Muscle layer of colon (tissue), 2 donors: ENCODE results near the gene NR1I2.

Experiments
- H3K27ac ChIP-seq: one replicate; pipeline ENCODE4 v1.7.0; 2013; ENCODE audit warnings: low read depth, mild to moderate bottlenecking, low read length, moderate library complexity
- H3K27me3 ChIP-seq, 2 donors: one replicate each; pipeline ENCODE4 v1.7.0; 2013; ENCODE audit warnings: low read length in 2 of 2, mild to moderate bottlenecking in 2 of 2; ENCODE audit not compliant: insufficient read depth in 2 of 2, control insufficient read depth in 1 of 2
- H3K36me3 ChIP-seq: one replicate; pipeline ENCODE4 v1.7.0; 2013; ENCODE audit warnings: mild to moderate bottlenecking, low read length; ENCODE audit not compliant: insufficient read depth
- H3K4me1 ChIP-seq: one replicate; pipeline ENCODE4 v1.7.0; 2013; ENCODE audit warnings: mild to moderate bottlenecking, low read length; ENCODE audit not compliant: insufficient read depth
- H3K4me3 ChIP-seq, 2 donors: one replicate each; pipeline ENCODE4 v1.7.0; 2013; ENCODE audit warnings: low read length in 2 of 2, low read depth in 1 of 2, mild to moderate bottlenecking in 1 of 2, moderate library complexity in 1 of 2
- H3K9ac ChIP-seq: one replicate; pipeline ENCODE4 v1.7.0; 2013; ENCODE audit warnings: low read length
- H3K9me3 ChIP-seq: one replicate; pipeline ENCODE4 v1.7.0; 2013; ENCODE audit warnings: mild to moderate bottlenecking, low read length
- donor health status: abdominal sarcoma.
- donor health status: Adenocarcinoma of cecum.

Gene NR1I2

GRCh38 chr3:119782460-119782859 is 559 bp downstream of the NR1I2 start:
- Histone ChIP-seq H3K9me3 (no peaks in the 10 kb centered on the region), H3K4me3 (no peak overlapping the region), H3K36me3 (no peaks in the 10 kb centered on the region), H3K4me1 (no peaks in the 10 kb centered on the region), H3K27ac (no peak overlapping the region), H3K27me3 (no peaks in the 10 kb centered on the region), H3K9ac (no peak overlapping the region)

- no peak overlapping the region for H3K27ac ChIP-seq
- H3K4me1 ChIP-seq: no peaks in the 10 kb centered on the region
- H3K36me3 ChIP-seq: no peaks in the 10 kb centered on the region
- no peak overlapping the region for H3K9ac ChIP-seq
- H3K27me3 ChIP-seq: no peaks in the 10 kb centered on the region
- H3K4me3 ChIP-seq: no peak overlapping the region
- H3K9me3 ChIP-seq: no peaks in the 10 kb centered on the region
Measured at GRCh38 chr3:119783255-119783654, 1.4 kb downstream of the NR1I2 start.

DNA sequence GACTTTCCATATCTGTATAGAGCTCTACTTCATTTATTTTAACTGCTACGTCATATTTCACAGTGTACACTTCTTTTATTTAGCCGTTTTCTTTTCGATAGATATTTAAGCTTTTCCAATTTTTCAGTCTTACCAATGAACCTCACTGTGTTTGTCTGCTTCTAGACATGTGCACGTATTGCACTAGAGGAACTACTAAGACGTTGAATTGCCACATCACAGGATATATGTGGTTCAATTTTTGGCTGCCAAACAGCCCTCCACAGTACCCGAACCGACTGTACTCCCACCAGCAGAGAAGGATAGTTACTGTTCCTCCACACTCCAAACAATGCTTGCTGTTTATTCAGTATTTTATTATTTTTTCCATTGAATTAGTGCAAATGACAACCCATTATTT is 2.0 kb downstream of the NR1I2 start:
- no peak overlapping the region for H3K4me3 ChIP-seq
- H3K9me3 ChIP-seq: no peaks in the 10 kb centered on the region
- no peak overlapping the region for H3K27ac ChIP-seq
- H3K9ac ChIP-seq: no peak overlapping the region
- H3K36me3 ChIP-seq: no peaks in the 10 kb centered on the region
- H3K4me1 ChIP-seq: no peaks in the 10 kb centered on the region
- H3K27me3 ChIP-seq: no peaks in the 10 kb centered on the region

GRCh38 chr3:119786409-119786808 is 4.5 kb downstream of the NR1I2 start:
- H3K4me1 ChIP-seq: no peaks in the 10 kb centered on the region

GRCh38 chr3:119790369-119790768 is 8.5 kb downstream of the NR1I2 start:
- no peaks in the 10 kb centered on the region for H3K27me3 ChIP-seq
- no peak overlapping the region for H3K9ac ChIP-seq
- H3K36me3 ChIP-seq: no peaks in the 10 kb centered on the region
- H3K27ac ChIP-seq: no peak overlapping the region
- no peaks in the 10 kb centered on the region for H3K9me3 ChIP-seq
- no peak overlapping the region for H3K4me3 ChIP-seq
- no peaks in the 10 kb centered on the region for H3K4me1 ChIP-seq

More at GRCh38 chr3:119786409-119786808, 4.5 kb downstream of the NR1I2 start:
- H3K4me3 ChIP-seq: no peak overlapping the region
- no peak overlapping the region for H3K9ac ChIP-seq
- no peak overlapping the region for H3K27ac ChIP-seq
- no peaks in the 10 kb centered on the region for H3K36me3 ChIP-seq
- H3K27me3 ChIP-seq: no peaks in the 10 kb centered on the region
- no peaks in the 10 kb centered on the region for H3K9me3 ChIP-seq

GRCh38 chr3:119792270-119792669 is 10.4 kb downstream of the NR1I2 start:
- no peaks in the 10 kb centered on the region for H3K4me1 ChIP-seq
- no peak overlapping the region for H3K9ac ChIP-seq
- no peak overlapping the region for H3K4me3 ChIP-seq
- no peaks in the 10 kb centered on the region for H3K9me3 ChIP-seq
- H3K36me3 ChIP-seq: no peaks in the 10 kb centered on the region
- H3K27me3 ChIP-seq: no peaks in the 10 kb centered on the region
- no peak overlapping the region for H3K27ac ChIP-seq

- Histone ChIP-seq H3K27me3 (no peaks in the 10 kb centered on the region), H3K9me3 (no peaks in the 10 kb centered on the region), H3K9ac (no peak overlapping the region), H3K27ac (no peak overlapping the region), H3K36me3 (no peaks in the 10 kb centered on the region), H3K4me3 (no peak overlapping the region), H3K4me1 (no peaks in the 10 kb centered on the region)
Measured at GRCh38 chr3:119794401-119794800, 12.5 kb downstream of the NR1I2 start.

GRCh38 chr3:119794971-119795612 is 13.2 kb downstream of the NR1I2 start:
- Histone ChIP-seq H3K27me3 (no peaks in the 10 kb centered on the region), H3K9me3 (no peaks in the 10 kb centered on the region), H3K36me3 (no peaks in the 10 kb centered on the region), H3K4me1 (no peaks in the 10 kb centered on the region), H3K27ac (no peak overlapping the region), H3K9ac (no peak overlapping the region), H3K4me3 (no peak overlapping the region)

DNA sequence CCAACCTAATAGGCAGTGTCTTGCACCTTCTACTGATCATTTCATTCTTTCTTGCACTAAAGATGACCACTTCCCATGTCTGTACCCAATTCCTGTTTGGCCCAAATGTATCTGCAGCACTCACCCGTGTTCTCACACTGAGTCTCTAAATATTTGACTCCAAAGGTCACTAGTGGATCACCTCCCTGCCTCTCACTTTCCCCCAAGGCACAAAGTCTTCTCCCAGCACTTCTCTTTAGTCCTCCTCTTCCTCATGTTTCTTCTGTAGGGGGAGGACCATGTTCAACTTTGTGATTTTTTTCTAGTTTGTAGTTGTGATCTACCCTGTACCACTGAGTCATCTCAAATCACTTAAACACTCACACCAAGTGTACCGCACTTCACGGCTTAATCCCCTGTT is 13.9 kb downstream of the NR1I2 start:
- no peaks in the 10 kb centered on the region for H3K36me3 ChIP-seq
- no peak overlapping the region for H3K27ac ChIP-seq
- no peaks in the 10 kb centered on the region for H3K9me3 ChIP-seq
- H3K4me1 ChIP-seq: no peaks in the 10 kb centered on the region
- H3K9ac ChIP-seq: no peak overlapping the region
- H3K27me3 ChIP-seq: no peaks in the 10 kb centered on the region
- H3K4me3 ChIP-seq: no peak overlapping the region

DNA sequence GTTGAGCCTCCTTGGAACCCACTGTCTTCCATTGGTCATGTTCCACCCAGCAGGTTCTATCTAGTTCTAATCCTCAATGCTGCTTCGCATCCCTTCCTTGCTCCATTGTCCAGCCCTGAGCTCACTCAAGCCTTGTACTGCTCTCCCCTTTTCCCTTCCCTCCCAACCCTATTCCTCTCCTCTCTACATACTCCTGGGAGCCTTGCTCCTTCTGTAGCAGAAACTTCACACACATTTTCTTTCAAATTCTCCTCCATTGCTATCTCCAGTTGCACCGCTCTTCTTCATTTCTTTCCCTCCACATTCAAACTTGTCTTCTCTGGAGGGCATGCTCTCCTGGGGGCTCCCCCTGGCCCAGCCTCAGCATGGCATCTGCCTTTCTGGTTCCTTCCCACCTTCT is 14.5 kb downstream of the NR1I2 start:
- H3K27ac ChIP-seq: no peak overlapping the region
- H3K4me1 ChIP-seq: no peaks in the 10 kb centered on the region
- H3K27me3 ChIP-seq: no peaks in the 10 kb centered on the region
- H3K9me3 ChIP-seq: no peaks in the 10 kb centered on the region
- no peak overlapping the region for H3K4me3 ChIP-seq
- no peaks in the 10 kb centered on the region for H3K36me3 ChIP-seq
- H3K9ac ChIP-seq: no peak overlapping the region

GRCh38 chr3:119796785-119797184 is 14.9 kb downstream of the NR1I2 start:
- H3K4me1 ChIP-seq: no peaks in the 10 kb centered on the region

GRCh38 chr3:119800844-119801243 is 18.9 kb downstream of the NR1I2 start:
- Histone ChIP-seq H3K9me3 (no peaks in the 10 kb centered on the region), H3K4me3 (no peak overlapping the region), H3K9ac (no peak overlapping the region), H3K27me3 (no peaks in the 10 kb centered on the region), H3K27ac (no peak overlapping the region), H3K36me3 (no peaks in the 10 kb centered on the region), H3K4me1 (no peaks in the 10 kb centered on the region)

More at GRCh38 chr3:119796785-119797184, 14.9 kb downstream of the NR1I2 start:
- no peaks in the 10 kb centered on the region for H3K36me3 ChIP-seq
- no peak overlapping the region for H3K9ac ChIP-seq
- H3K9me3 ChIP-seq: no peaks in the 10 kb centered on the region
- no peaks in the 10 kb centered on the region for H3K27me3 ChIP-seq
- no peak overlapping the region for H3K27ac ChIP-seq
- H3K4me3 ChIP-seq: no peak overlapping the region
